ENCODE data around the gene ZIC4. TPM values are rescaled to one million over a fixed set of nuclear protein-coding genes. Genes with fewer than 3 reads are reported as not detected.

ZIC4 gene
- total and polyA plus RNA-seq, 4 donors = 0.06 TPM; not detected in 3

GRCh38 chr3:147356909-147357900, 49.1 kb downstream of the ZIC4 start:
- WGBS = 7% methylated on average over 29 of the region's 29 CpGs
- TF ChIP-seq CTCF (IDR thresholded peaks at IDR 0.05; ENCODE audit: low read depth, low read length, missing input control) = peak; percentile 11
- no peak for TF ChIP-seq TAF1 (conservative IDR thresholded peaks at IDR 0.05)
- H3K9ac ChIP-seq (ENCODE audit: low read depth in 1 of 2, low read length in 2 of 2) = no peak overlapping the region
- H3K4me1 ChIP-seq (ENCODE audit: control insufficient read depth in 4 of 4, insufficient read depth in 4 of 4, low read length in 3 of 4) = no peaks in the 10 kb centered on the region
- H3K27me3 ChIP-seq (ENCODE audit: control insufficient read depth in 4 of 4, insufficient read depth in 4 of 4, low read length in 3 of 4) = peaks cover 3 to 55% (median 26%) of the 10 kb centered on the region in 4 donors
- peaks cover 0 to 4% (median 0%) of the 10 kb centered on the region in 4 donors for H3K9me3 ChIP-seq (ENCODE audit: control insufficient read depth in 4 of 4, low read length in 3 of 4)
- H3K27ac ChIP-seq (ENCODE audit: low read depth in 1 of 2, low read length in 2 of 2) = no peak overlapping the region
- H3K36me3 ChIP-seq (ENCODE audit: control insufficient read depth in 4 of 4, insufficient read depth in 3 of 4, low read depth in 1 of 4, low read length in 3 of 4) = no peaks in the 10 kb centered on the region
- DNase-seq (ENCODE audit: low spot score) = no peak
- H3K4me3 ChIP-seq (ENCODE audit: low read depth in 1 of 3, low read length in 3 of 3) = no peak overlapping the region

- 5% methylated on average over 26 of the region's 26 CpGs for WGBS
- Histone ChIP-seq H3K4me1 (ENCODE audit: control insufficient read depth in 4 of 4, insufficient read depth in 4 of 4, low read length in 3 of 4) (no peaks in the 10 kb centered on the region), H3K27me3 (ENCODE audit: control insufficient read depth in 4 of 4, insufficient read depth in 4 of 4, low read length in 3 of 4) (peaks cover 3 to 53% (median 24%) of the 10 kb centered on the region in 4 donors), H3K36me3 (ENCODE audit: control insufficient read depth in 4 of 4, insufficient read depth in 3 of 4, low read depth in 1 of 4, low read length in 3 of 4) (no peaks in the 10 kb centered on the region), H3K9ac (ENCODE audit: low read depth in 1 of 2, low read length in 2 of 2) (no peak overlapping the region), H3K9me3 (ENCODE audit: control insufficient read depth in 4 of 4, low read length in 3 of 4) (peaks cover 0 to 4% (median 0%) of the 10 kb centered on the region in 4 donors), H3K27ac (ENCODE audit: low read depth in 1 of 2, low read length in 2 of 2) (no peak overlapping the region), H3K4me3 (ENCODE audit: low read depth in 1 of 3, low read length in 3 of 3) (no peak overlapping the region)
- DNase-seq (ENCODE audit: low spot score) = no peak
- TF ChIP-seq SP1 (IDR thresholded peaks at IDR 0.05) (no peak), HNF4A (conservative IDR thresholded peaks at IDR 0.05) (no peak), CTCF (IDR thresholded peaks at IDR 0.05; ENCODE audit: low read depth, low read length, missing input control) (no peak), ZBTB33 (IDR thresholded peaks at IDR 0.05) (no peak), MAX (IDR thresholded peaks at IDR 0.05) (no peak), ATF3 (IDR thresholded peaks at IDR 0.05) (no peak), FOXA2 (IDR thresholded peaks at IDR 0.05) (no peak), TAF1 (conservative IDR thresholded peaks at IDR 0.05) (no peak), FOXA1 (IDR thresholded peaks at IDR 0.05) (no peak)
Measured at GRCh38 chr3:147356145-147356908, 50.0 kb downstream of the ZIC4 start.
